Neural cell (in vitro differentiated cells): ENCODE measurements around the gene SLC25A21.

Experiments
- EP300 ChIP-seq: fragments of 450-650 bp; conservative IDR thresholded peaks from 2 replicates; pipeline ENCODE4 v1.6.1; 2014; ENCODE audit warnings: antibody characterized with exemption, mild to moderate bottlenecking, moderate library complexity; ENCODE audit not compliant: poor library complexity, severe bottlenecking
- EZH2 ChIP-seq: fragments of 200-600, 300-800 bp; shearing (Covaris generic), sonication (generic); IDR thresholded peaks from 2 replicates; pipeline ENCODE4 v1.6.1; 2014; ENCODE audit warnings: antibody characterized with exemption, low read length, borderline replicate concordance, mild to moderate bottlenecking; ENCODE audit not compliant: insufficient read depth, poor library complexity, severe bottlenecking
- POLR2AphosphoS5 ChIP-seq: IDR thresholded peaks from 2 replicates; pipeline ENCODE4 v1.6.1; 2012
- TAF1 ChIP-seq: IDR thresholded peaks from 2 replicates; pipeline ENCODE4 v1.6.1; 2012; ENCODE audit warnings: low read depth
- TF ChIP-seq, protein P1 (sequence below): fragments of 450-650 bp; IDR thresholded peaks from 2 replicates; pipeline ENCODE4 v1.5.1; 2014; ENCODE audit warnings: antibody characterized with exemption, mild to moderate bottlenecking, moderate library complexity; ENCODE audit not compliant: poor library complexity, severe bottlenecking

DNA sequence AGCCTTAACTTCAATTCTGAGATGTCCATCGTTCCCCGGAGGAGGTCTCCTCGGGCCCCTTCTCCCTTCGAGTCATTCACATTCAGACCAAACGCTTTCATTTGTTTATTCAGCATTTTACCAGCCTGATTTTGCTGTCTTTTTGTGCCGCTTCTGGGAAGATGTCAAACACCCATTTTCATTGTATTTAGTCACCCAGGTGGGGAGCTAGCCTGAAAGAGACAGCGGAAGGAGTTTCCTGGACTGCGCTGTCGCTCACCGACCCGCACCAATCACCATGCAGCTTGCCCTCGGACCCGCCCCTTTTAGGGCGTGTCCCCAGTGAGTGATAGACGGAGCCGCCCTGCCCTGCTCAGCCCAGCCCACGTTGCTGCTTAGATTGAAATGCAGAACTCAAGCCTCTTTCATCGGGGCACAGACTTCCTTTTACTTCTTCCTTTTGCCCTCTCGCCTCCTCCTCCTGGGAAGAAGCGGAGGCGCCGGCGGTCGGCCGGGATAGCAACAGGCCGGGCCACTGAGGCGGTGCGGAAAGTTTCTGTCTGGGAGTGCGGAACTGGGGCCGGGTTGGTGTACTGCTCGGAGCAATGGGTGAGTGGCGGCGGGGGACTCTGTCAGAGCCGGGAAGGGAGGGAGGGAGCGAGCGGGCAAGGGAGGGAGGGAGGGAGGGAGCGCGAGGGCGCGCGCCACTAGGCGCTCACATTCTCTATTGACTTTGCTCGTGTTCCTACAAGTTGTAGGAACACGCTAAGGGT lies 510.7 kb downstream of the SLC25A21 start, which contains the start of gene PAX9:
- TF ChIP-seq, protein P1, sequence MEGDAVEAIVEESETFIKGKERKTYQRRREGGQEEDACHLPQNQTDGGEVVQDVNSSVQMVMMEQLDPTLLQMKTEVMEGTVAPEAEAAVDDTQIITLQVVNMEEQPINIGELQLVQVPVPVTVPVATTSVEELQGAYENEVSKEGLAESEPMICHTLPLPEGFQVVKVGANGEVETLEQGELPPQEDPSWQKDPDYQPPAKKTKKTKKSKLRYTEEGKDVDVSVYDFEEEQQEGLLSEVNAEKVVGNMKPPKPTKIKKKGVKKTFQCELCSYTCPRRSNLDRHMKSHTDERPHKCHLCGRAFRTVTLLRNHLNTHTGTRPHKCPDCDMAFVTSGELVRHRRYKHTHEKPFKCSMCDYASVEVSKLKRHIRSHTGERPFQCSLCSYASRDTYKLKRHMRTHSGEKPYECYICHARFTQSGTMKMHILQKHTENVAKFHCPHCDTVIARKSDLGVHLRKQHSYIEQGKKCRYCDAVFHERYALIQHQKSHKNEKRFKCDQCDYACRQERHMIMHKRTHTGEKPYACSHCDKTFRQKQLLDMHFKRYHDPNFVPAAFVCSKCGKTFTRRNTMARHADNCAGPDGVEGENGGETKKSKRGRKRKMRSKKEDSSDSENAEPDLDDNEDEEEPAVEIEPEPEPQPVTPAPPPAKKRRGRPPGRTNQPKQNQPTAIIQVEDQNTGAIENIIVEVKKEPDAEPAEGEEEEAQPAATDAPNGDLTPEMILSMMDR: no peak
- TF ChIP-seq EZH2 (peak; percentile 45), EP300 (no peak), POLR2AphosphoS5 (no peak), TAF1 (no peak)
